Sigmoid colon (tissue), 7 donors: Measurements from ENCODE around the gene B2M. TPM values are rescaled to one million over a fixed set of nuclear protein-coding genes. Genes with fewer than 3 reads are reported as not detected.
"Not testable (repeated sequence)": the region's sequence is repeated elsewhere in the genome, so short reads cannot be mapped to it uniquely, and the experiment has no call there.

Experiments
- DNase-seq: peaks from one replicate; pipeline ENCODE4 v3.0.0-alpha.2; 2019
- H3K27ac ChIP-seq, 4 donors: fragments of 200-600 bp; sonication (generic); one replicate each; pipeline ENCODE4 v1.5.1; 2016 to 2019; ENCODE audit warnings: mild to moderate bottlenecking in 1 of 4
- H3K27me3 ChIP-seq, 3 donors: fragments of 200-600 bp; sonication (generic); one replicate each; pipeline ENCODE4 v1.5.1; 2019; ENCODE audit warnings: mild to moderate bottlenecking in 1 of 3
- H3K36me3 ChIP-seq, 4 donors: fragments of 200-600 bp; sonication (generic); one replicate each; pipeline ENCODE4 v1.5.1; 2016 to 2019
- H3K4me1 ChIP-seq, 4 donors: fragments of 200-600 bp; sonication (generic); one replicate each; pipeline ENCODE4 v1.5.1; 2017 to 2019
- H3K4me3 ChIP-seq, 4 donors: fragments of 200-600 bp; sonication (generic); one replicate each; pipeline ENCODE4 v1.5.1; 2017 to 2019; ENCODE audit warnings: mild to moderate bottlenecking in 2 of 4, moderate library complexity in 1 of 4
- H3K9me3 ChIP-seq, 4 donors: fragments of 200-600 bp in 3 of 4; sonication (generic) in 3 of 4; one replicate each; pipeline versions ENCODE4 v1.5.1 to v1.6.1; 2013 to 2019
- CTCF ChIP-seq, 4 experiments: fragments of 450-650 bp in 3 of 4; fragments of 200-600 bp in 1 of 4; IDR thresholded peaks; one replicate each; pipeline ENCODE4 v1.5.1; 2016 to 2019; ENCODE audit warnings: antibody characterized with exemption in 4 of 4, mild to moderate bottlenecking in 3 of 4, moderate library complexity in 2 of 4
- EP300 ChIP-seq, 4 donors: sonication (generic); formaldehyde crosslinking; IDR thresholded peaks; one replicate each; pipeline ENCODE4 v1.6.1; 2017; ENCODE audit warnings: antibody characterized with exemption in 4 of 4
- POLR2A ChIP-seq, 2 donors: fragments of 450-650 bp; IDR thresholded peaks; one replicate each; pipeline ENCODE4 v1.6.1; 2016; ENCODE audit warnings: antibody characterized with exemption in 2 of 2, mild to moderate bottlenecking in 2 of 2, moderate library complexity in 2 of 2
- POLR2AphosphoS5 ChIP-seq, 4 donors: sonication (generic); formaldehyde crosslinking; IDR thresholded peaks; one replicate each; pipeline ENCODE4 v1.6.1; 2017; ENCODE audit warnings: antibody characterized with exemption in 4 of 4
- WGBS, 2 donors: extraction: QIAGEN DNeasy Blood & Tissue Kit; methylation state at CpG; one replicate each; pipeline ENCODE4 v1.1.7; 2013; 5-methylcytosine and 5-hydroxymethylcytosine counted together
- intact Hi-C: fragments of 100-400 bp; cut with DNase I; formaldehyde crosslinking; loops from one replicate; pipeline ENCODE4 v1.15.1; 2023
- polyA plus RNA-seq, 3 donors: library from polyadenylated mRNA; stranded (reverse); fragments of 200-250 nt; gene quantifications; one replicate each; pipeline ENCODE4 v1.2.3, GENCODE V29; 2013
- total RNA-seq, 4 donors: library from RNA; depleted of rRNA; stranded (reverse); fragments of >200 nt; gene quantifications; one replicate each; pipeline ENCODE4 v1.1.0, GENCODE V29; 2016
- donor health status: healthy with polysubstance abuse.
- donor health status: Bipolar disorder and iron deficiency.
- donor health status: healthy.

B2M gene
- total and polyA plus RNA-seq, 7 donors = 1,906 to 8,584 (median 2,799) TPM

DNA sequence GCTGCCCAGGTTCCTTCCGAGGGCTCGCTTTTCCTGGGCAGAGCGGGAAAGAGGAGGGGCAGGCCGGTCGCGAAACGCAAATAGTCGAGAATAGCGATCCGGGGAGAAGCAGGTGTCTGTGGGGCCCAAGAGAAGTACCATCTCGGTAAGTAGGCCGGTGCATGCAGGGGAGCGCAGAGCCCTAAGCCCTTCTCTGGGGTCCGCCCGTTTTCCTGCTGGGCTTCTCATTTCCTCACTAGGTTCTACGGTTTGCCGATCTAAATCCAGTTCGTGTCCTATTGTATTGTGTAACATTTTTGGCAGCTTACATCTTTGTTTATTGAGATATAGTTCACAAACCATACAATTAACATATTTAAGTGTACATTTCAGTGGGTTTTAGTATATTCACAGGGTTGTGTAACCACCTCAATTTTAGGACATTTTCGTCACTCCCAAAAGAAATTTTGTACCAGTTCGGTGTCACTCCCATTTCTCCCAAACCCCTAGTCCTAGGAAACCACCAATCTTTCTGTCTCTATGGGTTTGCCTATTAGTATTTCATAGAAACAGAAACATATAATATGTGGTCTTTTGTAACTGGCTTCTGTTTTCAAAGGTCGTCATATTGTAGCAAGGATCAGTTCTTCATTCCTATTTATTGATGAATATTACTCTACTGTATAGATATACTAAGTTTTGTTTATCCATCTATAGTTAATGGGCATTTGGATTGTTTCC is 18.3 kb downstream of the B2M start:
- no peak for TF ChIP-seq CTCF (IDR thresholded peaks at IDR 0.05)
- no peak for TF ChIP-seq EP300 (IDR thresholded peaks at IDR 0.05)
- no peak for TF ChIP-seq POLR2A (IDR thresholded peaks at IDR 0.05)
- no peak for TF ChIP-seq POLR2AphosphoS5 (IDR thresholded peaks at IDR 0.05)
- intact Hi-C loops = loop anchor here (2.0 to 10.0 kb wide), 5 partner anchors 17 to 305 kb away; partner anchors contain the start of genes CTDSPL2, EIF3J and SPG11
- H3K4me3 ChIP-seq = peak overlapping the region; percentile 53 to 90 (median 77)
- no peaks in the 10 kb centered on the region for H3K27me3 ChIP-seq
- H3K9me3 ChIP-seq = no peaks in the 10 kb centered on the region
- H3K27ac ChIP-seq = peak overlapping the region; percentile 95 to 99 (median 98)
- no peak for DNase-seq
- peaks cover 0 to 11% (median 0%) of the 10 kb centered on the region in 4 donors for H3K36me3 ChIP-seq
- WGBS, 2 donors = 3% methylated on average over 21 of the region's 21 CpGs
- peaks cover 0 to 39% (median 33%) of the 10 kb centered on the region in 4 donors for H3K4me1 ChIP-seq

DNA sequence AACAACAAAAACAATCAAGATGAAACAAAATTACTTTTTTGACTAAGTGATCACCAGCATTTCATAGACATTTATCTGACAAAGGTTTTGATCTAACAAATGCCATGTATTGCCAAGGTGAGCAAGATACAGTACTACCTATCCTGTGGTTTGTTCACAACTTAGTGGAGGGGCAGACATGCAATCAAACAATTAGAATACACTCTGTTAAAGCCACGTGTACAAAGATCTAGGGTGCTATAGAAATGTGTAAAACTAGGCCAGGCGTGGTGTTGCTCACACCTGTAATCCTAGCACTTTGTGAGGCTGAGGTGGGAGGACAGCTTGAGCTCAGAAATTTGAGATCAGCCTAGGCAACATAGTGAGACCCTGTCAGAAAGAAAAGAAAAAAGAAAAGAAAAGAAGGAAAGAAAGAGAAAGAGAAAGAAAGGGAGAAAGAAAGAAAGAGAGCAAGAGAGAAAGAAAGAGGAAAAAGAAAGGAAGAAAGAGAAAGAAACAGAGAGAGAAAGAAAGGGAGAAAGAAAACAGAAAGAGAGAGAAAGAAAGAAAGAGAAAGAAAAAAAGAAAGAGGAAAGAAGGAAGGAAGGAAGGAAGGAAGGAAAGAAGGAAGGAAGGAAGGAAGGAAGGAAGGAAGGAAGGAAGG is 23.6 kb downstream of the B2M start:
- WGBS, 2 donors = 44 to 57% methylated on average over 2 of the region's 2 CpGs
- no peak overlapping the region for H3K4me3 ChIP-seq
- no peaks in the 10 kb centered on the region for H3K9me3 ChIP-seq
- peaks cover 0 to 20% (median 16%) of the 10 kb centered on the region in 4 donors for H3K4me1 ChIP-seq
- no peaks in the 10 kb centered on the region for H3K27me3 ChIP-seq
- peak overlapping the region in 3 of 4 donors; percentile 4 to 57 (median 55) for H3K27ac ChIP-seq
- H3K36me3 ChIP-seq = peaks cover 0 to 11% (median 0%) of the 10 kb centered on the region in 4 donors
- TF ChIP-seq POLR2A (IDR thresholded peaks at IDR 0.05) = no peak
- DNase-seq = no peak
- intact Hi-C loops = loop anchor here (5.0 to 10.0 kb wide), 2 partner anchors 160 to 198 kb away; partner anchors contain the start of gene EIF3J

GRCh38 chr15:44735482-44736180 is 24.3 kb downstream of the B2M start:
- H3K27ac ChIP-seq = peak overlapping the region; percentile 24 to 57 (median 54)
- no peaks in the 10 kb centered on the region for H3K27me3 ChIP-seq
- TF ChIP-seq EP300 (IDR thresholded peaks at IDR 0.05) = no peak
- peaks cover 0 to 11% (median 0%) of the 10 kb centered on the region in 4 donors for H3K36me3 ChIP-seq
- no peaks in the 10 kb centered on the region for H3K9me3 ChIP-seq
- intact Hi-C loops = loop anchor here (10.0 kb wide), 1 partner anchor 161 kb away; no protein-coding TSS in a partner anchor
- DNase-seq = peak; percentile 69
- 55 to 72% methylated on average over 8 of the region's 8 CpGs for WGBS, 2 donors
- H3K4me1 ChIP-seq = peaks cover 0 to 13% (median 9%) of the 10 kb centered on the region in 4 donors
- no peak overlapping the region for H3K4me3 ChIP-seq

DNA sequence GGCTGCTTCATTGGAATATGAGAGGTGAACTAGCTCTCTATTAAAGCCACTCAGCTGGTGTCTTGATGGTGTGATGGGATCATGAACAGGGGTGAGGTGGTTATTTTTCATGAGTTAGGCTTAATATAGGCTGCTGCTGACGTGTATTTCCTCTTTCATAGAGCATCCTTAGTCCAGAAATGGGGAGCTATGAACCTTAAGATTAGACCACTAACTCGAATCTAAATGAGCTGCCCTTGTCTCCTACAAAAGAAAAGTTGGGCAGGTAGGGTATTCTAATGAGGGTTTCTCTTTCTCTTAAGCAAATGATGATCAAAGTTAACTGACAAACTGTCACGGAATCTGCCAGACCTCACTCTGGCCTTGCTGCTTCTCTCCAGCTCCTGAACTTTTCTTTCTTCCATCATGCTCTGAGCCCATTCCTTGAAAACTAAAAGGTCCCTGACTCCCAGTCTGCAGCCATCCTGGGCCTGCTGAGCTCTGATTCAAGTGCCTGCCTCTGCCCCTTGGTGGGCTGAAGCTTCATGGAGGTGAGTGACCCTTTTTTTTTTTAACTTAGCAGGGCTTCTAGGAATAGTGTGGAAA is 25.0 kb downstream of the B2M start, which contains the start of gene TRIM69:
Gene TRIM69 (plus strand): TSS at position 348 of the 585 bp plus-strand sequence. CDS start 177 bp downstream, at position 525.
- Histone ChIP-seq H3K9me3 (no peaks in the 10 kb centered on the region), H3K4me1 (peaks cover 0 to 11% (median 6%) of the 10 kb centered on the region in 4 donors), H3K36me3 (peaks cover 0 to 11% (median 0%) of the 10 kb centered on the region in 4 donors), H3K27me3 (no peaks in the 10 kb centered on the region), H3K27ac (peak within 1 kb of the TSS; percentile 24 to 57 (median 54)), H3K4me3 (no peak within 1 kb of the TSS)
- intact Hi-C loops = loop anchor here (10.0 kb wide), 1 partner anchor 161 kb away; no protein-coding TSS in a partner anchor
- 73 to 77% methylated on average over 3 of the region's 3 CpGs for WGBS, 2 donors
- TF ChIP-seq EP300 (IDR thresholded peaks at IDR 0.05) = no peak
- DNase-seq = no peak

- H3K4me1 ChIP-seq = peaks cover 0 to 11% (median 6%) of the 10 kb centered on the region in 4 donors
- WGBS, 2 donors = 59 to 65% methylated on average over 3 of the region's 3 CpGs
These were observed 27.1 kb downstream of the B2M start for GRCh38 chr15:44738340-44738984.

GRCh38 chr15:44739222-44739847 is 28.0 kb downstream of the B2M start:
- peaks cover 0 to 11% (median 6%) of the 10 kb centered on the region in 4 donors for H3K4me1 ChIP-seq
- DNase-seq, H3K27me3 ChIP-seq, H3K9me3 ChIP-seq, H3K4me3 ChIP-seq, H3K27ac ChIP-seq, H3K36me3 ChIP-seq: not testable (repeated sequence)
- WGBS, 2 donors = 71 to 75% methylated on average over 22 to 23 of the region's 24 CpGs
- intact Hi-C loops = loop anchor here (10.0 kb wide), 1 partner anchor 165 kb away; no protein-coding TSS in a partner anchor

More at GRCh38 chr15:44738340-44738984, 27.1 kb downstream of the B2M start:
- H3K36me3 ChIP-seq = no peaks in the 10 kb centered on the region
- no peak overlapping the region for H3K4me3 ChIP-seq
- no peaks in the 10 kb centered on the region for H3K9me3 ChIP-seq
- TF ChIP-seq CTCF (IDR thresholded peaks at IDR 0.05) (peak; percentile 59 to 75 (median 68)), POLR2AphosphoS5 (IDR thresholded peaks at IDR 0.05) (peak in 1 of 4 donors; percentile 23), EP300 (IDR thresholded peaks at IDR 0.05) (no peak), POLR2A (IDR thresholded peaks at IDR 0.05) (no peak)
- DNase-seq = no peak
- H3K27me3 ChIP-seq = no peaks in the 10 kb centered on the region
- intact Hi-C loops = loop anchor here (1.0 to 10.0 kb wide), 2 partner anchors 75 to 164 kb away; partner anchors contain the start of gene SPG11
- H3K27ac ChIP-seq = no peak overlapping the region

GRCh38 chr15:44743454-44743853 is 32.1 kb downstream of the B2M start:
- H3K27me3 ChIP-seq, H3K4me3 ChIP-seq, H3K9me3 ChIP-seq, DNase-seq, H3K4me1 ChIP-seq, H3K27ac ChIP-seq, H3K36me3 ChIP-seq, intact Hi-C loops: not testable (repeated sequence)
- 96 to 97% methylated on average over 2 of the region's 2 CpGs for WGBS, 2 donors
